Activated CD4-positive, alpha-beta T cell treated with anti-CD3 and anti-CD28 coated beads, Interleukin-10, Interleukin-2, amounts not matched to agents 100 ng/mL and 50 ng/mL, durations not matched to agents 16 hours and 8 hours (primary cell): Measurements from ENCODE around the gene SIRT5.

Source experiments
- DNase-seq: peaks from one replicate; pipeline ENCODE4 v3.0.0-alpha.2; 2020

SIRT5 gene

GRCh38 chr6:13641315-13641714, 66.9 kb downstream of the SIRT5 start:
- no peak for DNase-seq

GRCh38 chr6:13643125-13643524, 68.7 kb downstream of the SIRT5 start:
- DNase-seq, result no peak

- no peak for DNase-seq
Measured at GRCh38 chr6:13648850-13649249, 74.4 kb downstream of the SIRT5 start.

- DNase-seq, result no peak
Measured at GRCh38 chr6:13649393-13649792, 75.0 kb downstream of the SIRT5 start.

GRCh38 chr6:13653296-13653695, 78.9 kb downstream of the SIRT5 start:
- DNase-seq, result no peak

GRCh38 chr6:13654496-13654895, 80.1 kb downstream of the SIRT5 start:
- DNase-seq, result no peak

GRCh38 chr6:13655700-13656099, 81.3 kb downstream of the SIRT5 start:
- DNase-seq, result no peak

- DNase-seq, result no peak
Measured at GRCh38 chr6:13660273-13660672, 85.9 kb downstream of the SIRT5 start.

- no peak for DNase-seq
Measured at GRCh38 chr6:13660893-13661292, 86.5 kb downstream of the SIRT5 start.

GRCh38 chr6:13661647-13662046, 87.2 kb downstream of the SIRT5 start:
- DNase-seq, result no peak

- no peak for DNase-seq
Measured at GRCh38 chr6:13662651-13663334, 88.4 kb downstream of the SIRT5 start.

GRCh38 chr6:13663986-13664385, 89.6 kb downstream of the SIRT5 start:
- DNase-seq, result no peak
